ENCODE data around the gene MRPS24.
"Not testable (repeated sequence)": the region's sequence is repeated elsewhere in the genome, so short reads cannot be mapped to it uniquely, and the experiment has no call there.

Gene MRPS24

DNA sequence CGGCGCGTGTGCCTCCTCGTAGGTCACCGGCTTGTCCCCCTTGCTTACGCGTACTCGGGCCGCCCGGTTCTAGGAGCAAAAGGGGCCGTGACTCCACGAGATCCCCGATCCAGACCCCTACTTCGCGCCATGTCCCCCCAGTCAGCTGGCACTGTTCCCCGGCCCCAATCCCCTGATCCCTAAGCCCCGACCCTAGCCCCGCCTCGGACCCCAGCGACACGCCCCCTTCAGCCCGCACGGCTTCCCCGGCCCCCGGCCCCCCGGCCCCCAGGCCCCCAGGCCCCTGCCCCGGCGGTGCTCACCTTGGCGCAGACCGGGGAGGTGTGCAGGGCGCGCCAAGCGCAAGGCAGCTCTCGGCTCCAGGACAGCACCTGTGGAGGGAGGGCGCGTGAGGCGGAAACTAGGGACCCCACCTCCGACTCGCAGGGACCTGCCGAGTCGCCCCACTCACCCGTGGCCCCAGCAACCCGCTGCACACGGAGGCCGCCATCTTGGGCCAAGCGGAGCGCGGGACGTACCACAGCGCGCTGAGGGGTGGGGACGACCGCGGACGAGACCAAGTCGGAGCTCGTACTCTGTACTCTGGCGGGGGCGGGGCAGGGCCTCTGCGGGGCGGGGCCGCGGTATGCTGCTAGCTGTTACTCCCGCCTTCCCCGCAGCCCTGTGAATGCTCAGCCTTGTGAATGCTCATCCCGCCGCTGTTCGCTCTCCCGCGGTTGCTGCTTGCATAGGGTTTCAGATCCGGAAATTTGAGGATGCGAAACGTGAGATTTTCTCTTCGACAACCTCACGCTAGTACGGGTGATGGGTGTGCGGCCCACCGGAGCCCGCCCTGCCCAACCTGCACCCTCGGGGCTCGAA, at the start of gene MRPS24:
Gene MRPS24, minus strand, starts transcription at position 512 of the 861 bp plus-strand sequence. Its CDS starts 22 bp downstream, at position 490.
- DNase-seq = peak; percentile 92

DNA sequence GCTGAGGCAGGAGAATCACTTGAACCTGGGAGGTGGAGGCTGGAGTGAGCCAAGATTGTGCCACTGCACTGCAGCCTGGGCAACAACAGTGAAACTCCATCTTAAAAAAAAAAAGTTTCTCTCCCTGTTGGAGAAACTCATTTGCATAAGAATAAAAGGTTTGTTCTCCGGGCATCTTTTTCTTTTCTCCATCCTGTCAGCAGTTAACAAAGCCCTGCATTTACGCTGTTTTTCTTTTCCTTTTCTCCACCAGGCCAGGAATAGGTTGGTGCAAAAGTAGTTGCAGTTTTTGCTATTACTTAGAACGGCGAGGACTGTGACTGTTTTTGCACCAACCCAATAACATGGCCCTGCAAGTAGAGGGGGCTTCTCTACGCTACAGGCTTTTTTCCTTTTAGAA, 46.6 kb upstream of the MRPS24 start:
- no peak for DNase-seq

DNA sequence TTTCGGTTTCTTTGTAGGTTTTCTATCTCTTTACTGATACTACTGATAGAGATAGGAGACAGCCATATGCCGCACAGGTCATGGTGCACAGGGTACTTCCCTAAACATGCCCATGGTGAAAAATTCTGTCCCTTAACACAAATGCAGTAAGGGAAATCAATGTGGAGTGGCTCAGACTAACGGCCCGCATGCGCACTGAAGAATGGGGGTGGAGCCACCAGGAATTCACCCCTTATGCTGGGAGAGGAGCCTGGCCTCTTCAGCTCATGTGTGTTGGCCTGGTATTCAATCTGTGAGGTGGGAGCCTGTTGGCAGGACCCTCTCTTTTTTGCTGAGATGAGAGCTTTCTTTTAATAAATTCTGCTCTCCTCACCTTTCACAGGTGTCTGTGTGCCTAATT, 45.5 kb upstream of the MRPS24 start:
- no peak for DNase-seq

GRCh38 chr7:43906331-43907010, 37.2 kb upstream of the MRPS24 start, which contains the start of gene URGCP:
Gene URGCP, minus strand, starts transcription at chr7:43906596. Its CDS starts 21 bp downstream, at chr7:43906575.
- peak; percentile 35 for DNase-seq

GRCh38 chr7:43905956-43906330, 36.6 kb upstream of the MRPS24 start:
- DNase-seq = no peak

GRCh38 chr7:43905209-43905946, 36.1 kb upstream of the MRPS24 start:
- DNase-seq = no peak

- DNase-seq = no peak
Measured at GRCh38 chr7:43904533-43905208, 35.4 kb upstream of the MRPS24 start.

DNA sequence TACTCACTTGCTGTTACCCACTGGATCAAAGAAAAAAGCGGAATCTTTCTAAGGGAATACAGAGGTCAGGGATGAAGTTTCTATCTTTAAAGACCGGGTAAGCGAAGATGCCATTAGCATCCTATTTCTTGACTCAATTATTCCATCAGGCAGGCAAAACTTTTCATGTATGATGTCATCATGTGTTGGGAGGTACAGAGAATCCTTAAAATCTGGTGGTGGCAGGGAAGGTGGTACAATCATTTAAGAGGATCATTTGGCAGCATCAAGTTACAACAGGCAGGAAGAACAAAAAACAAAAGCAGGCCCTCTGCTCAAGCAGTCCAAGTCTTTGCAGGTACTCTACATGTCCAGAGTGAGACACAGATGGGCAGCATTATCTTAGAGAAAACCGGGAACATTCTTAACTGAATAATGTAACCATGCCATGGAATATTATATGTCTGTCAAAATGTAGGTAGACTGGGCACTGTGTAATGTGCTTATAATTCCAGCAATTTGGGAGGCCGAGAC, 33.3 kb upstream of the MRPS24 start:
- no peak for DNase-seq

DNA sequence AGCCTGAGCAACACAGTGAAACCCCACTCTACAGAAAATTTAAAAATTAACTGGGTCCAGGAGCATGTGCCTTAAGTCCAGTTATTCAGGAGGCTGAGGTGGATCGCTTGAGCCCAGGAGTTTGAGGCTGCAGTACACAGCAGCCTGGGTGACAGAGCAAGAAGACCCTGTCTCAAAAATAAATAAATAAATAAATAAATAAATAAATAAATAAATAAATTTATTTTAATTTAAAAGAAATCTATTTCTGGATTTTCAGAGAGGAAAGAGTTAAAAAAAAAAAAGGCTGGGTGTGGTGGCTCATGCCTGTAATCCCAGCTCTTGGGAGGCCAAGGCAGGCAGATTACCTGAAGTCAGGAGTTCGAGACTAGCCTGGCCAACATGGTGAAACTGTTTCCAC, 29.3 kb upstream of the MRPS24 start:
- DNase-seq = not testable (repeated sequence)

DNA sequence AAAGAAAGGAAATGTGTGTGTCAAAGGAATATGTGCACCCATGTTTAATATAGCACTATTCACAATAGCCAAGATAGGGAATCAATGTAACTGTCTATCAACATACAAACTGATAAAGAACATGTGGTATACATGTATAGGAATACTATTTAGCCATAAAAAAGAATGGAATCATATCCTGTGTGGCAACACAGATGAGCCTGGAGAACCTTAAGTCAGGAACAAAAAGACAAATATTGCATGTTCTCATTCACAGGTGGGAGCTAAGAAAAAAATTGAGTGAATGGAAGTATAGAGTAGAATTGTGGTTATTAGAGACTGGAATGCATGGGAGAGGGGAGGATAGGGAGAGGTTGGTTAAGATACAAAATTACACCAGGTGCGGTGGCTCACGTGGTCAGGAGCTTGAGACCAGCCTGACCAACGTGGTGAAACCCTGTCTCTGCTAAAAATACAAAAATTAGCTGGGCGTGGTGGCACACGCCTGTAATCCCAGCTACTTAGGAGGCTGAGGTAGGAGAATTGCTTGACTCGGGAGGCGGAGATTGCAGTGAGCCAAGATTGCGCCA, 26.6 kb upstream of the MRPS24 start:
- no peak for DNase-seq

DNA sequence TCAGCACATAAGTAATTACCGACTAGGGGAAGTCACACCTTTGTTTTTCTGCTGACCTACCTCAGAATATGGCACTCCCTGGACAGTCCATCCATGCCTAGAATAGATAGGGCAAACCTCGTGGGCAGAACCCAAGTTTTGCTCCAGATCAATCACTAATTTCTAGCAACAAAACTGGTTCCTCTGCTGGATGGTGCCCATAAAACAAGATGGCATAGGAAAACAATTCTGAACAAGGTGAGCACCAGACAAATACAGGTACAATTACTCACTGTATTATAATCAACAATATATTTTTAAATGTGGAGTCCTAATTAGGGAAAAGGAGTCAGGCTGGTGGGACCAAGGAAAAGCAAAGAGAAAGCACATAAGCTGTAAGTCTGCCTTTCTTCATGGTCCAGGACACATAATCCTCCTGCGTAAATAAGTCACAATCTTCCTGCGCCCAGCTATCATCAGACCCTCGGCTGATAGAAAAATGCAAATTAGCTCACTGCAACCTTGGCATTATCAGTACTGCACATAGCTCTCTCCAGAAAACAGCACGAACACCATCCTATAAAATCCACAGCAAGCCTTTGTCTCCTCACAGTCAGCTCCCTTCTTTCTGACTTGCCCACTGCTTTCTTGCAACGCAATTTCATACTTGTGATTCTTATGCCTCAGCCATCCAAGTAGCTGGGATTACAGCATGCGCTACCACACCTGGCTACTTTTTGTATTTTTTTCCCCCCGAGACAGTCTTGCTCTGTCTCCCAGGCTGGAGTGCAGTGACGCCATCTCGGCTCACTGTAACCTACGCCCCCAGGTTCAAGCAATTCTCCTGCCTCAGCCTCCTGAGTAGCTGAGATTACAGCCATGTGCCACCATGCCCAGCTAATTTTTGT, 22.0 kb upstream of the MRPS24 start:
- DNase-seq = no peak

DNA sequence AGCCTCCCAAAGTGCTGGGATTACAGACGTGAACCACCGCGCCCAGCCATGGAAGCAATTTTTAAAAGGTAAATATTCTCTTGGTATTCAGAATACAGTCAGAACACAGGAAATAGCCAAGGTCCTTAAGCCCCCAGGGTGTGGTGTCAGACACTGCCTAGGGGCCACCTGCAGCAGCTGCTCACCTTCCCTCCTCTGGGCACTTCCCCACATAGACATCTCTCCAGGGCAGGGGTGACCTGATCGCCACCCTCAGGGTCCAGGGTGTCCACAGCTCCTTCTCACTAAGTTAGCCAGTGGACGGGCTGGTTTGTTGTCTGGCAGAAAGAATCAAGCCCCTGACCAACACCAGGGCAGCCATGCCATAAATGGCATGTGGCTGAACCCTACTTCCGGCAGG, 21.2 kb upstream of the MRPS24 start:
- DNase-seq = no peak

DNA sequence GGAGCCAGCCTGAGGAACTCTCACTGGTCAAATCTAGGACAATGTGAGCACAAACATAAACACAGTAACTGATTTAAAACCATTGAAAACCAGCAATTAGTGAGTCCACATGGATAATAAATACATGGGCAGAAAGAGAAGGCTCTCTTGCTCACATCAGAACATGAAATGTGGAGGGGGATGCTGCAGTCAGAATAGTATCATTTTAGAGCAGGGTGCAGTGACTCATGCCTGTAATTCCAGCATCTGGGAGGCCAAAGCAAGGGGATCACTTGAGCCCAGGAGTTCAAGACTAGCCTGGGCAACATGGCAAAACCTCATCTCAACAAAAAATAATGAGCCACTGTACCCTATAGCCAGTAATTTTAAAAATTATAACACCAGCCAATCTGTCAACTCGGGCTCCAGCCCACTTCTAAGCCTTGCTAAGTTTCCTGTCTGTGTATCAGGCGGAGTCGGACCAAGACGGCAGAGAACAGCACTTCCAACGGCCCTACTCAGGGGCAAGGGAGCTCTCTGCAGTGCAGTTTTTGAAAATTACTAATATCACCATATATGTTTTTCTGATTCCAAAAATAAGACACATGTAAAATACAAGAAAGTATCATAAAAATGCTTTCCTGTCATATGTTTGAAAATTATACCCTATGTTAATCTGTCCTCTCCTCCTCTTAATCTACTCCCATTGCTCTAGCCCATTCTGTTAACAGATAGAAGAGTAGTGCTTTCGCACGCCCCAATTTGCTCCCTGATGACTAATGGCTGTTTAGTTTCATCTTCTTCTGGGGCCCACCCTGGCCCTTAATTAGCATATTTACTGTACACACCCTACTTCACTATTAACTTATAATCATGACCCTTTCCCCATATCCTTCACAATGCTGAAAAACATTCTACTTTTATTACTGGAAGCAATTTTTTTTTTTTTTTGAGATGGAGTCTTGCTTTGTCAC, 20.0 kb upstream of the MRPS24 start:
- DNase-seq = no peak

- no peak for DNase-seq
Measured at GRCh38 chr7:43884617-43885016, 15.3 kb upstream of the MRPS24 start.

DNA sequence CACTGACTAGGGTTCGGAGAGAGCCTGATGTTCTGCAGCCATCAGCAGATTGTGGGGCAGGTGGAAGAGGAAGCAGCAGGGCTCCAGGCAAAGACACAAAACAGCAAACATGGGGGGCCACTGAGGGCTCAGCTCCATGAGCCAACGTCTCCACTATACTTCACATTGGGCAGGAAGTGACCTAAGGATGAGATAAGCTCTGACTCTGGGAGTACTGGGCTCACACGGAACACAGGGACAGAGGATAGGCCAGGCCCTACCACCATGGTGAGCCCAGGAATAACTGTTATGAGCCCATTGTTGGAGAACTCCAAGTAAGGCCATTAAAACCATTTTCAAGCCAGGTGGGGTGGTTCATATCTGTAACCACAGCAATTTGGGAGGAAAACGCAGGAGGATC, 14.9 kb upstream of the MRPS24 start:
- DNase-seq = no peak

DNA sequence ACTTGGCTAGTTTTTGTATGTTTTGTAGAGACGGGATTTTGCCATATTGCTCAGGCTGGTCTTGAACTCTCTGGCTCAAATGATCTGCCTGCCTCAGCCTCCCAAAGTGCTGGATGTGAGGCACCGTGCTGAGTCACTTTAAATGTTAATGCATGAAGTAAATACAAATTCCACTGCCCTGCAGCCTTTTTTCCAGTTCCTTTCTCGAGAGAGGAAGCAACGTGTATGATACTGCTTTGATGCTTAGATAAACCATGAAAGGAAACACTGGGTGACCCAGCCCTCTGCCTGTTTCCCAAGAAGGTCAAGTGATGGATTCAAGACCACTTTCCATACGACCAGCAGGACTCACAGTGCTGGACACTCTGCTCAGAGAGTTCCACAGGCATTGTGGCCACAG, 11.3 kb upstream of the MRPS24 start:
- DNase-seq = no peak

DNA sequence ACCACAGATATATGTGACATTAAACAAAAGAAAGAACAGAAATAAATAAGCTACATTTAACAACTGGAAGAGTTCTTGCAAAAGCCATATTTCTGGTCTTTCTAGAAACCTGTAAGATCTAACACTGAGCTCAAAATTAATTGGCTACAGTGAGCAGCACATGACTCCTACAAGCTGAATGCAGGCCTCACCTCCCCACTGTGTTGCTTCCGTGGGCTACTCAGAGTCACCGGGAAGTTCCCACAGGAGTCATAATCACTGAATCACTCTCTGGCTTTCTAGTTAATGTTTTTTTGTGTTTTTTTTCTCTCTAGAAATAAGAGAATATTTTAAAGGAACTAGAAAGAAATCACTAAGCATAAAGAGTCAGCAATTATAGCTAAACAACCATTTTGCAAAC, 10.2 kb upstream of the MRPS24 start:
- no peak for DNase-seq

DNA sequence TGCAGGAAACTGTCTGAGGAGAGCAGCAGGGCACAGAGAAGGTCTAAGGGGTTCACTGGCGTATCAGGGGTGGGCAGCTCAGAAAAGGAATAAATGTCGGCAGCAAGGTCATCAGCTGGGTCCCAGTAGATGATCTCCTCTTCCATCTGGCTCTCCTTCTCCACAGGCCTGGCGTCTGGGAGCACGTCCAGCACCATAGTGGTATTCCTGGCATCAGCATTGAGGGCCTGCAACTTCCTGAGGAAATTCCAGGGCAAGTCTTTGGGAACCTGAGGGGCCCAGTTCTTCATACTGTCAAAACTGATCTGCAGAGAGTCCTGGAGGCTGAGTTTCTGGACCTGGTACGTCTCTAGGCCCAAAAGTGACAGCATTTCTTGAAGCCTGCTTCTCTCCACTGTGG, 9.6 kb upstream of the MRPS24 start:
- no peak for DNase-seq

- DNase-seq = no peak
Measured at GRCh38 chr7:43877968-43878864, 8.9 kb upstream of the MRPS24 start.

All from CD4-positive, alpha-beta T cell treated with Interferon gamma for 1 hour (primary cell).